ENCODE measurements around the gene AKR1A1.

DNA sequence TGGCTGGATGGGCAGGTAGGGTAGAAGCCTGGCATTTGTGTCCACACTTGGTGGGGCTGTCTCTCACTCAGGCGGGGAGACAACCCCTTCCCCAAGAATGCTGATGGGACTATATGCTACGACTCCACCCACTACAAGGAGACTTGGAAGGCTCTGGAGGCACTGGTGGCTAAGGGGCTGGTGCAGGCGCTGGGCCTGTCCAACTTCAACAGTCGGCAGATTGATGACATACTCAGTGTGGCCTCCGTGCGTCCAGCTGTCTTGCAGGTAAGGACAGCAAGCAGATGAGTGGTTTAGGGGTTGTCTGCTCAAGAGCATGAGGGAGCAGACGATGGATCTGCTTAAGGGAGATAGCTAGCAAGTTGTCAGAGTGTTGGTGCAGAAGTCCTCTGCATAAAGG is 17.3 kb downstream of the AKR1A1 start:
- TF ChIP-seq, protein P1, sequence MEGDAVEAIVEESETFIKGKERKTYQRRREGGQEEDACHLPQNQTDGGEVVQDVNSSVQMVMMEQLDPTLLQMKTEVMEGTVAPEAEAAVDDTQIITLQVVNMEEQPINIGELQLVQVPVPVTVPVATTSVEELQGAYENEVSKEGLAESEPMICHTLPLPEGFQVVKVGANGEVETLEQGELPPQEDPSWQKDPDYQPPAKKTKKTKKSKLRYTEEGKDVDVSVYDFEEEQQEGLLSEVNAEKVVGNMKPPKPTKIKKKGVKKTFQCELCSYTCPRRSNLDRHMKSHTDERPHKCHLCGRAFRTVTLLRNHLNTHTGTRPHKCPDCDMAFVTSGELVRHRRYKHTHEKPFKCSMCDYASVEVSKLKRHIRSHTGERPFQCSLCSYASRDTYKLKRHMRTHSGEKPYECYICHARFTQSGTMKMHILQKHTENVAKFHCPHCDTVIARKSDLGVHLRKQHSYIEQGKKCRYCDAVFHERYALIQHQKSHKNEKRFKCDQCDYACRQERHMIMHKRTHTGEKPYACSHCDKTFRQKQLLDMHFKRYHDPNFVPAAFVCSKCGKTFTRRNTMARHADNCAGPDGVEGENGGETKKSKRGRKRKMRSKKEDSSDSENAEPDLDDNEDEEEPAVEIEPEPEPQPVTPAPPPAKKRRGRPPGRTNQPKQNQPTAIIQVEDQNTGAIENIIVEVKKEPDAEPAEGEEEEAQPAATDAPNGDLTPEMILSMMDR (IDR thresholded peaks at IDR 0.05): no peak
- TF ChIP-seq POLR2AphosphoS5 (IDR thresholded peaks at IDR 0.05; ENCODE audit: low read depth, low read length): no peak

All from Panc1 (cell line).